ENCODE measurements around the gene CEACAM18. TPM values are rescaled to one million over a fixed set of nuclear protein-coding genes. Genes with fewer than 3 reads are reported as not detected.
A peak's percentile ranks its signal among the peaks of the same experiment; 100 is the strongest.

Gene CEACAM18
- total and polyA plus RNA-seq, 10 of the 15 experiments (the other 5 are each of a cell fraction or from before 2014, with no cell fraction given): not detected

DNA sequence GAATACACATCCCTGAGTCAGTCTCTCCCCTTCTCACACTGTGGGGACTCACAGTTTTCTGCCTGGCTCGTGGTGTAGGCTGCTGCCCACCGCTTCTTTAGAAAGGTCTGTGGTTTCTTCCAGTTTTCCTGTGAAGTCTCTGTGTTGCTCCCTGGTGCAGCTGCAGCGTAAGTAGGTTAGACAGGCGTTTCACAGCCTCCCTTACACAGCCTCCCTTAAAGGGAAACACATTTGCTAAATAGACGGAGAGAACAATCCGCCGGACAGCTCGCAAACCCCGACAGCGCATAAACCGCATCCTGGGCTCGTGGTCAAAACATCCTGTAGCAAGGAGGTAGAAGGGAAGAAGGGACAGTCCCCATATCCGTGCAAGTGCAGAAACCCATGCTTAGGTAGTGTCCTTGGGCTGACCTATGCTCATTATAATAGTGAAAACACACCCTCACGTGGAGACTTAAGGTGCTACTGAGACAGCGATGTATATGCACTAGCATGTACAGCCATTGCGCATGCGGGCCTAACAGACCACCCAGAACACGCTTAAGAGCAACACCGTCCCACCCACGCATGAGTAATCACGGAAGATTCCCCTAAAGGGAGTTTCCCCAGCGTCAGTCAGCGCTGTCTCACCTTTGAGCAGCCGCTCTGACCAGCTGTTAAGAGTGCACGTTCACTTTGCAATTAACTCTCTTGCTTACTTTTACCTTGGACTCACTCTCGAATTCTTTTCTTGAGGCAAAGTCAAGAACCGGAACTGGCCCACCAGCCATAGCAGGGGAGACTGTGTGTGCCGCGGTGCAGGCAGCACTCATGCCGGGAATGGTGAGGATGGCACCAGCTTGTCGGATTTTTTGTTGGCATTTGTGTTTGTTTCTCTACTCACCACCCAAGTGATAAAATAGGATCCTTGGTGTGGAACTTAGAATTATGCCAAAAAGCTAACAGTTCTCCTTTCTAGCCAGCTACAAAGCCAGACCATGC is 36.6 kb upstream of the CEACAM18 start:
- FAIRE-seq (peak; percentile 99), ATAC-seq (peak; percentile 94), DNase-seq (ENCODE audit: low read depth, low spot score) (peak; percentile 91)
- Histone ChIP-seq H3K36me3 (ENCODE audit: control insufficient read depth in 2 of 2, insufficient read depth in 2 of 2, low read length in 1 of 2) (no peaks in the 10 kb centered on the region), H3K4me2 (ENCODE audit: control insufficient read depth, insufficient read depth) (peak overlapping the region; percentile 86), H3K79me2 (ENCODE audit: control insufficient read depth, insufficient read depth, low read length) (no peaks in the 10 kb centered on the region), H3K4me1 (ENCODE audit: control insufficient read depth, insufficient read depth, low read length) (peaks cover 27% of the 10 kb centered on the region), H3K27ac (ENCODE audit: control insufficient read depth, insufficient read depth) (no peak overlapping the region), H3K27me3 (replicated peaks in 1 of 2; ENCODE audit: control insufficient read depth in 2 of 2, insufficient read depth in 2 of 2, low read length in 1 of 2) (peaks cover 0 to 4% of the 10 kb centered on the region in 2 experiments; a peak in 2 of 4 replicates), H3K4me3 (peak overlapping the region; percentile 49; the same call in 1 of the 2 replicates), H2AFZ (ENCODE audit: control insufficient read depth, low read depth, low read length) (no peak overlapping the region; the same call in 1 of the 2 replicates), H4K20me1 (ENCODE audit: control insufficient read depth, insufficient read depth) (no peaks in the 10 kb centered on the region), H3K9ac (ENCODE audit: control insufficient read depth, insufficient read depth, low read length) (no peak overlapping the region), H3K9me3 (replicated peaks; ENCODE audit: control insufficient read depth, insufficient read depth, low read length) (no peaks in the 10 kb centered on the region; the same call in 2 of the 3 replicates)
- BruUV-seq (replicated peaks): no TSS peak
- intact Hi-C loops (cut with micrococcal nuclease; ENCODE audit: unreplicated experiment): loop anchor here (1.0 to 2.0 kb wide), 2 partner anchors 25 to 103 kb away; partner anchors contain the start of gene SIGLEC10
- POLR2A ChIA-PET: interaction anchor here (0.7 to 2.7 kb wide), 3 partner anchors 25 to 74 kb away, joined by 3 to 10 read pairs (median 9); no protein-coding TSS in a partner anchor
- SMC1A ChIA-PET (ENCODE audit: uncharacterized antibody, unreplicated experiment): interaction anchor here (1.0 to 3.2 kb wide), 7 partner anchors 24 to 336 kb away, joined by 3 to 17 read pairs (median 4); partner anchors contain the start of gene SIGLEC10
- in situ Hi-C loops (cut with MboI): no loop called here
- RAD21 ChIA-PET (ENCODE audit: unreplicated experiment): interaction anchor here (1.0 to 3.4 kb wide), 5 partner anchors 19 to 215 kb away, joined by 3 to 30 read pairs (median 4); partner anchors contain the start of gene SIGLEC10
- WGBS (ENCODE audit: insufficient coverage, insufficient replicate concordance, low lambda C conversion rate, missing lambda C conversion rate): 4% methylated on average over 31 of the region's 31 CpGs
- CTCF ChIA-PET: interaction anchor here (0.8 to 11.1 kb wide), 15 partner anchors 9 to 215 kb away, joined by 3 to 142 read pairs (median 5); partner anchors contain the start of genes SIGLEC10 and VSIG10L
- TF ChIP-seq TCF7 (IDR thresholded peaks at IDR 0.05; ENCODE audit: borderline replicate concordance) (no peak), CBX5 (IDR thresholded peaks at IDR 0.05; ENCODE audit: low read depth) (no peak), IRF3 (IDR thresholded peaks at IDR 0.05) (no peak; the same call in 1 of the 2 replicates), SREBF1 (IDR thresholded peaks at IDR 0.05; ENCODE audit: low read length) (no peak), ZNF207 (IDR thresholded peaks at IDR 0.05; ENCODE audit: borderline replicate concordance) (no peak), SMC3 (IDR thresholded peaks at IDR 0.05; ENCODE audit: borderline replicate concordance, low read length) (peak; percentile 25; the same call in 1 of the 2 replicates), PAX8 (IDR thresholded peaks at IDR 0.05) (peak; percentile 32; the same call in 1 of the 2 replicates), RAD51 (IDR thresholded peaks at IDR 0.05) (peak; percentile 72), RAD21 (IDR thresholded peaks at IDR 0.05; ENCODE audit: insufficient read depth, low read depth, low read length) (no peak), NFYA (IDR thresholded peaks at IDR 0.05; ENCODE audit: borderline replicate concordance, low read depth, low read length) (no peak), NFYB (IDR thresholded peaks at IDR 0.05; ENCODE audit: insufficient read depth, low read depth, low read length) (no peak), CREB1 (IDR thresholded peaks at IDR 0.05; ENCODE audit: low read depth) (0 out of 2 replicates have a peak, but pooled peaks have one; percentile 28), WRNIP1 (IDR thresholded peaks at IDR 0.05; ENCODE audit: borderline replicate concordance, low read depth, low read length) (no peak), MEF2B (IDR thresholded peaks at IDR 0.05; ENCODE audit: partially characterized antibody, poor library complexity, severe bottlenecking) (peak; percentile 65)
- TF ChIP-seq, protein P1, sequence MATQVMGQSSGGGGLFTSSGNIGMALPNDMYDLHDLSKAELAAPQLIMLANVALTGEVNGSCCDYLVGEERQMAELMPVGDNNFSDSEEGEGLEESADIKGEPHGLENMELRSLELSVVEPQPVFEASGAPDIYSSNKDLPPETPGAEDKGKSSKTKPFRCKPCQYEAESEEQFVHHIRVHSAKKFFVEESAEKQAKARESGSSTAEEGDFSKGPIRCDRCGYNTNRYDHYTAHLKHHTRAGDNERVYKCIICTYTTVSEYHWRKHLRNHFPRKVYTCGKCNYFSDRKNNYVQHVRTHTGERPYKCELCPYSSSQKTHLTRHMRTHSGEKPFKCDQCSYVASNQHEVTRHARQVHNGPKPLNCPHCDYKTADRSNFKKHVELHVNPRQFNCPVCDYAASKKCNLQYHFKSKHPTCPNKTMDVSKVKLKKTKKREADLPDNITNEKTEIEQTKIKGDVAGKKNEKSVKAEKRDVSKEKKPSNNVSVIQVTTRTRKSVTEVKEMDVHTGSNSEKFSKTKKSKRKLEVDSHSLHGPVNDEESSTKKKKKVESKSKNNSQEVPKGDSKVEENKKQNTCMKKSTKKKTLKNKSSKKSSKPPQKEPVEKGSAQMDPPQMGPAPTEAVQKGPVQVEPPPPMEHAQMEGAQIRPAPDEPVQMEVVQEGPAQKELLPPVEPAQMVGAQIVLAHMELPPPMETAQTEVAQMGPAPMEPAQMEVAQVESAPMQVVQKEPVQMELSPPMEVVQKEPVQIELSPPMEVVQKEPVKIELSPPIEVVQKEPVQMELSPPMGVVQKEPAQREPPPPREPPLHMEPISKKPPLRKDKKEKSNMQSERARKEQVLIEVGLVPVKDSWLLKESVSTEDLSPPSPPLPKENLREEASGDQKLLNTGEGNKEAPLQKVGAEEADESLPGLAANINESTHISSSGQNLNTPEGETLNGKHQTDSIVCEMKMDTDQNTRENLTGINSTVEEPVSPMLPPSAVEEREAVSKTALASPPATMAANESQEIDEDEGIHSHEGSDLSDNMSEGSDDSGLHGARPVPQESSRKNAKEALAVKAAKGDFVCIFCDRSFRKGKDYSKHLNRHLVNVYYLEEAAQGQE (IDR thresholded peaks at IDR 0.05; ENCODE audit: low read depth, low read length): no peak
- TF ChIP-seq, protein P2, sequence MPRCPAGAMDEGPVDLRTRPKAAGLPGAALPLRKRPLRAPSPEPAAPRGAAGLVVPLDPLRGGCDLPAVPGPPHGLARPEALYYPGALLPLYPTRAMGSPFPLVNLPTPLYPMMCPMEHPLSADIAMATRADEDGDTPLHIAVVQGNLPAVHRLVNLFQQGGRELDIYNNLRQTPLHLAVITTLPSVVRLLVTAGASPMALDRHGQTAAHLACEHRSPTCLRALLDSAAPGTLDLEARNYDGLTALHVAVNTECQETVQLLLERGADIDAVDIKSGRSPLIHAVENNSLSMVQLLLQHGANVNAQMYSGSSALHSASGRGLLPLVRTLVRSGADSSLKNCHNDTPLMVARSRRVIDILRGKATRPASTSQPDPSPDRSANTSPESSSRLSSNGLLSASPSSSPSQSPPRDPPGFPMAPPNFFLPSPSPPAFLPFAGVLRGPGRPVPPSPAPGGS (IDR thresholded peaks at IDR 0.05; ENCODE audit: borderline replicate concordance, insufficient read depth, low read depth, low read length, poor library complexity, severe bottlenecking): peak; percentile 87

All from GM12878 (cell line).